H9 (cell line): ENCODE data around the gene RIOX2. TPM values are rescaled to one million over a fixed set of nuclear protein-coding genes. Genes with fewer than 3 reads are reported as not detected.

Experiments used
- DNase-seq: peaks from one replicate; pipeline ENCODE4 v3.0.0-alpha.2; 2017
- H2AFZ ChIP-seq: one replicate; pipeline ENCODE4 v1.6.1; 2013; ENCODE audit warnings: mild to moderate bottlenecking, low read length, control low read depth, moderate library complexity
- H2AK5ac ChIP-seq: 2 replicates; pipeline ENCODE4 v1.6.1; 2013; ENCODE audit warnings: low read length, control low read depth, mixed read lengths; ENCODE audit not compliant: insufficient read length
- H2BK120ac ChIP-seq: one replicate; pipeline ENCODE4 v1.6.1; 2013; ENCODE audit warnings: low read depth, mild to moderate bottlenecking, low read length, control low read depth, inconsistent platforms; ENCODE audit not compliant: poor library complexity, severe bottlenecking
- H2BK12ac ChIP-seq: 2 replicates; pipeline ENCODE4 v1.6.1; 2013; ENCODE audit warnings: low read length, control low read depth, mixed read lengths, low read depth; ENCODE audit not compliant: insufficient read length
- H2BK15ac ChIP-seq: 2 replicates; pipeline ENCODE4 v1.6.1; 2013; ENCODE audit warnings: low read depth, low read length, control low read depth
- H2BK20ac ChIP-seq: one replicate; pipeline ENCODE4 v1.6.1; 2013; ENCODE audit warnings: low read depth, mild to moderate bottlenecking, low read length, control low read depth, inconsistent platforms; ENCODE audit not compliant: poor library complexity, severe bottlenecking
- H2BK5ac ChIP-seq: 2 replicates; pipeline ENCODE4 v1.6.1; 2013; ENCODE audit warnings: low read length, control low read depth, mixed read lengths; ENCODE audit not compliant: insufficient read length
- H3K14ac ChIP-seq: 2 replicates; pipeline ENCODE4 v1.6.1; 2013; ENCODE audit warnings: low read length, control low read depth; ENCODE audit not compliant: insufficient read depth
- H3K18ac ChIP-seq: 2 replicates; pipeline ENCODE4 v1.6.1; 2013; ENCODE audit warnings: low read depth, mild to moderate bottlenecking, mixed read lengths, low read length, control low read depth; ENCODE audit not compliant: insufficient read length
- H3K23ac ChIP-seq: 2 replicates; pipeline ENCODE4 v1.6.1; 2013; ENCODE audit warnings: low read length, control low read depth, mixed read lengths, low read depth; ENCODE audit not compliant: insufficient read length
- H3K23me2 ChIP-seq: 2 replicates; pipeline ENCODE4 v1.6.1; 2013; ENCODE audit warnings: low read depth, mild to moderate bottlenecking, mixed read lengths, low read length, control low read depth; ENCODE audit not compliant: insufficient read length, poor library complexity, severe bottlenecking
- H3K27ac ChIP-seq: 2 replicates; pipeline ENCODE4 v1.5.1; 2013; ENCODE audit warnings: low read length, control low read depth, mixed read lengths, low read depth; ENCODE audit not compliant: insufficient read length
- H3K27me3 ChIP-seq: 2 replicates; pipeline ENCODE4 v1.6.1; 2013; ENCODE audit warnings: low read length, control low read depth, inconsistent platforms; ENCODE audit not compliant: insufficient read depth
- H3K4ac ChIP-seq: 2 replicates; pipeline ENCODE4 v1.6.1; 2013; ENCODE audit warnings: low read depth, mild to moderate bottlenecking, control low read depth, inconsistent platforms, low read length, moderate library complexity
- H3K4me1 ChIP-seq: 2 replicates; pipeline ENCODE4 v1.6.1; 2013; ENCODE audit warnings: low read length, control low read depth, inconsistent platforms; ENCODE audit not compliant: insufficient read depth
- H3K4me2 ChIP-seq: 2 replicates; pipeline ENCODE4 v1.6.1; 2013; ENCODE audit warnings: low read length, control low read depth, mixed read lengths; ENCODE audit not compliant: insufficient read length, insufficient read depth
- H3K56ac ChIP-seq: 2 replicates; pipeline ENCODE4 v1.6.1; 2013; ENCODE audit warnings: low read depth, mild to moderate bottlenecking, mixed read lengths, low read length, control low read depth; ENCODE audit not compliant: insufficient read length
- H3K79me1 ChIP-seq: 2 replicates; pipeline ENCODE4 v1.6.1; 2013; ENCODE audit warnings: low read depth, mild to moderate bottlenecking, moderate library complexity, low read length, control low read depth, inconsistent platforms; ENCODE audit not compliant: insufficient read depth, poor library complexity, severe bottlenecking
- H3K79me2 ChIP-seq: 2 replicates; pipeline ENCODE4 v1.6.1; 2013; ENCODE audit warnings: low read length, control low read depth, inconsistent platforms; ENCODE audit not compliant: insufficient read depth
- H3K9ac ChIP-seq: 2 replicates; pipeline ENCODE4 v1.6.1; 2013; ENCODE audit warnings: low read length, control low read depth, mixed read lengths; ENCODE audit not compliant: insufficient read length; ENCODE audit errors: extremely low read depth
- H3K9me3 ChIP-seq: one replicate; pipeline ENCODE4 v1.6.1; 2013; ENCODE audit warnings: low read depth, low read length, inconsistent platforms; ENCODE audit not compliant: control insufficient read depth
- H3T11ph ChIP-seq: one replicate; pipeline ENCODE4 v1.6.1; 2013; ENCODE audit warnings: mild to moderate bottlenecking, low read length, control low read depth, inconsistent platforms
- H4K20me1 ChIP-seq: one replicate; pipeline ENCODE4 v1.6.1; 2013; ENCODE audit not compliant: control insufficient read depth, insufficient read length, insufficient read depth
- H4K5ac ChIP-seq: 2 replicates; pipeline ENCODE4 v1.6.1; 2013; ENCODE audit warnings: low read depth, mild to moderate bottlenecking, mixed read lengths, low read length, control low read depth; ENCODE audit not compliant: insufficient read length
- H4K8ac ChIP-seq: replicated peaks from 2 replicates; pipeline ENCODE4 v1.6.1; 2013; ENCODE audit warnings: low read length, control low read depth, mixed read lengths, low read depth; ENCODE audit not compliant: insufficient read length
- H4K91ac ChIP-seq: 2 replicates; pipeline ENCODE4 v1.6.1; 2013; ENCODE audit warnings: low read depth, mild to moderate bottlenecking, moderate library complexity, mixed read lengths, low read length, control low read depth; ENCODE audit not compliant: insufficient read length
- H3K27ac Mint-ChIP-seq, 3 experiments: 2 replicates in 2 of 3; 3 replicates in 1 of 3; pipeline ENCODE4 v1.8.0; 2020 to 2021; ENCODE audit warnings: mixed read lengths in 3 of 3, mild to moderate bottlenecking in 1 of 3, moderate library complexity in 1 of 3
- H3K27me3 Mint-ChIP-seq: 2 replicates; pipeline ENCODE4 v1.8.0; 2021; ENCODE audit warnings: low read depth, mild to moderate bottlenecking, moderate library complexity, mixed read lengths
- H3K36me3 Mint-ChIP-seq, 3 experiments: 2 replicates in 2 of 3; 3 replicates in 1 of 3; pipeline ENCODE4 v1.8.0; 2020 to 2021; ENCODE audit warnings: low read depth in 3 of 3, mixed read lengths in 3 of 3; ENCODE audit not compliant: insufficient read depth in 1 of 3
- H3K4me1 Mint-ChIP-seq, 2 experiments: 2 replicates each; pipeline ENCODE4 v1.8.0; 2020; ENCODE audit warnings: mixed read lengths in 2 of 2
- H3K4me3 Mint-ChIP-seq, 2 experiments: 2 replicates in 1 of 2; 3 replicates in 1 of 2; pipeline ENCODE4 v1.8.0; 2020 to 2021; ENCODE audit warnings: mild to moderate bottlenecking in 2 of 2, mixed read lengths in 2 of 2, moderate library complexity in 1 of 2
- H3K9me3 Mint-ChIP-seq, 2 experiments: 2 replicates in 1 of 2; 3 replicates in 1 of 2; pipeline ENCODE4 v1.8.0; 2020; ENCODE audit warnings: mild to moderate bottlenecking in 2 of 2, mixed read lengths in 2 of 2, moderate library complexity in 1 of 2
- CTCF ChIP-seq: fragments of 200-600 bp; sonication (generic); conservative IDR thresholded peaks from 3 replicates; pipeline ENCODE4 v1.8.0; 2021; ENCODE audit warnings: antibody characterized with exemption, mild to moderate bottlenecking
- WGBS: extraction: QIAGEN DNeasy Blood & Tissue Kit; methylation state at CpG from one replicate; pipeline ENCODE4 v1.1.7; 2013; ENCODE audit warnings: missing lambda C conversion rate, low lambda C conversion rate, mixed read lengths; ENCODE audit not compliant: insufficient read length; ENCODE audit errors: extremely low coverage; 5-methylcytosine and 5-hydroxymethylcytosine counted together
- total RNA-seq: library from RNA; stranded (reverse); gene quantifications from 2 replicates; pipeline ENCODE4 v1.2.1, GENCODE V29; 2021

The RIOX2 gene
- total RNA-seq, 1 experiment from 2014 or later, result 15.5 TPM

DNA sequence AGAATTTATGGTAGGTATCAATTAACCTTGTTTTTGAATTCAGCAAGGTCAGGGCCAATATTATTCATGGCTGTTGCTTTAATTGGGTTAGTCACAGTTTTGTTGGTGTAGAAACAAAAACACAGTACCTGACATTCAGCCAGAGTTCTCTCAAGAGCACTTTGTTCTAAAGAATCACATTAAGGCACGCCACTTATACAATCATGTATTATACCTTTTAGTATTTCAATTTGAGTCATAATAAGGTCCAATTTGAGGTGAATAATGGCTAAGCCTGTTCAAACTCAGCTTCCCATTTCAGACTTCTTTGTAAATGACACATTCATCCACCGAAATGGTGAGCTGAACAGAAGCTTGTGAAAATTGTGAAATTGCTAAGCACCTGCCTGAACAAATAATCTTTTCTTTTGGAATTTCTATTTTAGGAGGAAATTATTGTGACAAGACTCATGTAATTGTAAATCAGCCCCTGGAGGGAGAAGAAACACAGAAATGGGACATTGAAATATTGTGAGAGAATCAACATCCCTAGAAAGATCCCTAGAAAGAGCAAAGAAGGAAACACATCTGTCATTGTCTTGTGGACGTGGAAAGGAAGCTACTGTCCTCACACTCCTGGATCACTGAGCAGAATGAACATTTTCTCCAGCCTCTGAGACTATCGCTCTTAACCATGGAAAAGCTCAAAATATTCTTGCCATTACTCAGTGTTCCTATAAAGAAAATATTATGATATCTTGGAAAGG, 29.3 kb downstream of the RIOX2 start:
- Histone ChIP-seq H3K23me2 (no peaks in the 10 kb centered on the region), H3K56ac (no peak overlapping the region), H2BK5ac (no peak overlapping the region), H4K8ac (no peak overlapping the region), H3K9me3 (no peaks in the 10 kb centered on the region), H2AFZ (no peak overlapping the region), H2BK15ac (no peak overlapping the region), H3K27ac (no peak overlapping the region), H3K27me3 (no peaks in the 10 kb centered on the region), H4K91ac (no peak overlapping the region), H2BK120ac (no peak overlapping the region), H3K18ac (no peak overlapping the region), H2BK20ac (no peak overlapping the region), H4K20me1 (no peaks in the 10 kb centered on the region), H2BK12ac (no peak overlapping the region), H4K5ac (no peak overlapping the region), H3K23ac (no peak overlapping the region), H3T11ph (no peak overlapping the region), H3K4me2 (no peak overlapping the region), H3K79me1 (no peaks in the 10 kb centered on the region), H2AK5ac (no peak overlapping the region), H3K4ac (no peak overlapping the region), H3K14ac (no peak overlapping the region), H3K9ac (no peak overlapping the region), H3K79me2 (no peaks in the 10 kb centered on the region), H3K4me1 (no peaks in the 10 kb centered on the region)
- no peak overlapping the region for H3K27ac Mint-ChIP-seq
- no peaks in the 10 kb centered on the region for H3K4me1 Mint-ChIP-seq
- no peaks in the 10 kb centered on the region for H3K9me3 Mint-ChIP-seq
- no peak for TF ChIP-seq CTCF
- H3K4me3 Mint-ChIP-seq, result no peak overlapping the region
- DNase-seq, result no peak
- H3K27me3 Mint-ChIP-seq, result no peaks in the 10 kb centered on the region
- no CpG with 5 or more reads among the region's 4 CpGs for WGBS
- H3K36me3 Mint-ChIP-seq, result peaks cover 0 to 23% (median 7%) of the 10 kb centered on the region in 3 experiments; a peak in 4 of 7 replicates
